ENCODE results near the gene PI16. TPM values are rescaled to one million over a fixed set of nuclear protein-coding genes. Genes with fewer than 3 reads are reported as not detected.
"Not testable (repeated sequence)": the region's sequence is repeated elsewhere in the genome, so short reads cannot be mapped to it uniquely, and the experiment has no call there.

PI16 gene
- total and polyA plus RNA-seq, 5 donors from 2014 or later: 31.9 to 113 (median 62.3) TPM

DNA sequence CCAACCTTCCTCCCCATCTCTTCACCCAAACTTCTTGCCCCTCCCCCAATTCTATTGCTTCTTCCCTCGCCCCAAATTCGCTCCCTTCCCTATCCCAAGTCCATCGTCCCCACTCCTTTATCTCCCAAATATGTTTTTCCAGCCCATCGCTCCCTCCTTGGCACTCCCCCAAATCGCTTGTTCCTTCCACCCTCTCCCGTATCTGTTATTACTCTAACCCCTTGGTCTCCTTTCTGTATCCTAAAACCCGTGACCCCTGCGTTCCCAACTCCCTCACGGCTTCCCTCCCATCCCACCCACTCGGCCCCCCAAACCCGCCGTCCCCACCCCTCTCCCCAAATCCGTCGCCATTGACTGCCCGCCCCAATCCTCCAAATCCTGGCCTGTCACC lies 30.9 kb downstream of the PI16 start:
- Histone ChIP-seq H3K27me3 (ENCODE audit: control insufficient read depth, insufficient read depth, low read length) (no peaks in the 10 kb centered on the region), H3K4me3 (ENCODE audit: low read depth, low read length) (peak overlapping the region; percentile 90), H3K9me3 (ENCODE audit: control insufficient read depth in 2 of 2, low read length in 2 of 2) (no peaks in the 10 kb centered on the region), H3K4me1 (ENCODE audit: control insufficient read depth, insufficient read depth, low read length, poor library complexity, severe bottlenecking) (peaks cover 50% of the 10 kb centered on the region), H3K36me3 (ENCODE audit: control insufficient read depth, insufficient read depth, low read length) (peaks cover 15% of the 10 kb centered on the region), H3K27ac (ENCODE audit: insufficient read depth, low read length, poor library complexity, severe bottlenecking) (peak overlapping the region; percentile 79)
- H3K27ac Mint-ChIP-seq: no peak overlapping the region
- ATAC-seq (ENCODE audit: low read depth in 2 of 2) (no peak), DNase-seq (peak in 1 of 3 donors; percentile 11)
- H3K4me1 Mint-ChIP-seq: peaks cover 4 to 32% (median 24%) of the 10 kb centered on the region in 4 donors
- peaks cover 0 to 1% (median 0%) of the 10 kb centered on the region in 7 donors for H3K9me3 Mint-ChIP-seq
- peaks cover 13% of the 10 kb centered on the region for H3K36me3 Mint-ChIP-seq
- no peak overlapping the region for H3K4me3 Mint-ChIP-seq
- peaks cover 16% of the 10 kb centered on the region for H3K27me3 Mint-ChIP-seq

DNA sequence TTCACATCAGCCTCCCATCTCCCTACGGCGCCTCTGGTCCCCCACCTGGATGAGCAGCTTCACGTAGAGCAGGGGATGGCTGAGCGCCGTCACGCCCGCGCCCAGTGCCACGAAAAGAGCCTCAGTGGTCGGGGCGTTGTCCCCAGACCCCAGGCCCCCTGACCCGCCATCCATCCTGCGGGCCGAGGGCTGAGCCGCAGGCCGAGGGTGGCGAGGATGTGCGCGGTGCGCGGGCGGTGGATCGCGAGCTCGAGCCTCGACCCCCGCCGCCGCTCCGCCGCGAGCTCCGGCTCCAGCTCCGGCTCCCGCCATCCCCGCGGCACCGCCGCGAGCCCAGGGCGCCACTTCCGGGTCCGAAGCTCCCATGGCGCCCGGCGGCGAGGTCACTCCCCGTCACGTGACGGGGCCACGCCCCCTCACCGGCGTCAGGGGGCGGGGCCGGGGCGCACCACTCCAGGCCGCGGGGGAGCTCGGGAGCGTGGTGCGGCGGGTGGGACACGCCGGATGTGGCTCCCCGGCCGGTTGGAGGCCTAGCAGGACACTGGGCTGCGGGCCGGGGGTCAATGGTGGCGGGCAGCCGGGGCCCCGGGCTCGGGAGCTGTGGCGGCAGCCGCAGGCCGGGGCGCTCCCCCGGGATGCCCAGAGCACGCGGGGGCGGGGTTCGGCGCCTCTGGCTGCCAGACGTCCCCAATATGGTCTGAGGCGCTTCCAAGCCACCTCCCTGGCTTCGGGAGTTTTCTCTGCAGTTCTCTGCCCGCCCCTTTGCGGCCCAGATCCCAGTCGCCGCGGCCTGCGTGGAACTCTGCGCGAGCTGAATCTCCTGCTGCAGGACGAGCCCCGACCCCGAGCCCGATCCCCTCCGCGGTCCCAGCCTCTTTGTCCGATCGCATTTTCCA lies 31.5 kb downstream of the PI16 start, which contains the start of gene MTCH1:
TSS of gene MTCH1 (minus strand) at position 389 of the 896 bp plus-strand sequence. CDS start at position 366, 23 bp downstream.
- Mint-ChIP-seq H3K27ac (peak within 1 kb of the TSS; percentile 67 to 96 (median 91)), H3K4me1 (peaks cover 4 to 27% (median 20%) of the 10 kb centered on the region in 4 donors), H3K4me3 (peak within 1 kb of the TSS; percentile 96 to 100 (median 98)), H3K27me3 (peaks cover 23% of the 10 kb centered on the region), H3K9me3 (peaks cover 0 to 1% (median 0%) of the 10 kb centered on the region in 7 donors), H3K36me3 (peaks cover 9% of the 10 kb centered on the region)
- no peaks in the 10 kb centered on the region for H3K9me3 ChIP-seq (ENCODE audit: control insufficient read depth in 2 of 2, low read length in 2 of 2)
- H3K36me3 ChIP-seq (ENCODE audit: control insufficient read depth, insufficient read depth, low read length): peaks cover 15% of the 10 kb centered on the region
- peaks cover 44% of the 10 kb centered on the region for H3K4me1 ChIP-seq (ENCODE audit: control insufficient read depth, insufficient read depth, low read length, poor library complexity, severe bottlenecking)
- peak; percentile 84 to 91 (median 90) for DNase-seq
- no peaks in the 10 kb centered on the region for H3K27me3 ChIP-seq (ENCODE audit: control insufficient read depth, insufficient read depth, low read length)
- peak within 1 kb of the TSS; percentile 79 for H3K27ac ChIP-seq (ENCODE audit: insufficient read depth, low read length, poor library complexity, severe bottlenecking)
- peak; percentile 85 for ATAC-seq (ENCODE audit: low read depth in 2 of 2)
- peak within 1 kb of the TSS; percentile 90 for H3K4me3 ChIP-seq (ENCODE audit: low read depth, low read length)

- no peaks in the 10 kb centered on the region for H3K9me3 ChIP-seq (ENCODE audit: control insufficient read depth in 2 of 2, low read length in 2 of 2)
- peaks cover 5% of the 10 kb centered on the region for H3K36me3 Mint-ChIP-seq
- H3K27me3 ChIP-seq (ENCODE audit: control insufficient read depth, insufficient read depth, low read length): no peaks in the 10 kb centered on the region
- H3K4me1 ChIP-seq (ENCODE audit: control insufficient read depth, insufficient read depth, low read length, poor library complexity, severe bottlenecking): peaks cover 38% of the 10 kb centered on the region
- DNase-seq (peak in 1 of 3 donors; percentile 49), ATAC-seq (ENCODE audit: low read depth in 2 of 2) (no peak)
- peak overlapping the region; percentile 96 to 100 (median 98) for H3K4me3 Mint-ChIP-seq
- peaks cover 23% of the 10 kb centered on the region for H3K27me3 Mint-ChIP-seq
- H3K4me1 Mint-ChIP-seq: peaks cover 4 to 21% (median 17%) of the 10 kb centered on the region in 4 donors
- H3K9me3 Mint-ChIP-seq: peaks cover 0 to 1% (median 0%) of the 10 kb centered on the region in 7 donors
- H3K4me3 ChIP-seq (ENCODE audit: low read depth, low read length): peak overlapping the region; percentile 89
- H3K36me3 ChIP-seq (ENCODE audit: control insufficient read depth, insufficient read depth, low read length): peaks cover 9% of the 10 kb centered on the region
- H3K27ac Mint-ChIP-seq: peak overlapping the region; percentile 67 to 96 (median 91)
- H3K27ac ChIP-seq (ENCODE audit: insufficient read depth, low read length, poor library complexity, severe bottlenecking): peak overlapping the region; percentile 79
Measured at GRCh38 chr6:36986704-36987047, 32.1 kb downstream of the PI16 start.

- no peaks in the 10 kb centered on the region for H3K27me3 ChIP-seq (ENCODE audit: control insufficient read depth, insufficient read depth, low read length)
- no peak overlapping the region for H3K27ac ChIP-seq (ENCODE audit: insufficient read depth, low read length, poor library complexity, severe bottlenecking)
- Mint-ChIP-seq H3K9me3 (peaks cover 0 to 1% (median 0%) of the 10 kb centered on the region in 7 donors), H3K36me3 (no peaks in the 10 kb centered on the region), H3K27ac (no peak overlapping the region), H3K4me3 (peak overlapping the region in 1 of 4 donors; percentile 96), H3K27me3 (peaks cover 26% of the 10 kb centered on the region), H3K4me1 (peaks cover 4 to 11% (median 9%) of the 10 kb centered on the region in 4 donors)
- no peaks in the 10 kb centered on the region for H3K9me3 ChIP-seq (ENCODE audit: control insufficient read depth in 2 of 2, low read length in 2 of 2)
- DNase-seq (no peak), ATAC-seq (ENCODE audit: low read depth in 2 of 2) (no peak)
- H3K4me1 ChIP-seq (ENCODE audit: control insufficient read depth, insufficient read depth, low read length, poor library complexity, severe bottlenecking): peaks cover 19% of the 10 kb centered on the region
- H3K4me3 ChIP-seq (ENCODE audit: low read depth, low read length): no peak overlapping the region
- no peaks in the 10 kb centered on the region for H3K36me3 ChIP-seq (ENCODE audit: control insufficient read depth, insufficient read depth, low read length)
Measured at GRCh38 chr6:36989264-36989663, 34.7 kb downstream of the PI16 start.

DNA sequence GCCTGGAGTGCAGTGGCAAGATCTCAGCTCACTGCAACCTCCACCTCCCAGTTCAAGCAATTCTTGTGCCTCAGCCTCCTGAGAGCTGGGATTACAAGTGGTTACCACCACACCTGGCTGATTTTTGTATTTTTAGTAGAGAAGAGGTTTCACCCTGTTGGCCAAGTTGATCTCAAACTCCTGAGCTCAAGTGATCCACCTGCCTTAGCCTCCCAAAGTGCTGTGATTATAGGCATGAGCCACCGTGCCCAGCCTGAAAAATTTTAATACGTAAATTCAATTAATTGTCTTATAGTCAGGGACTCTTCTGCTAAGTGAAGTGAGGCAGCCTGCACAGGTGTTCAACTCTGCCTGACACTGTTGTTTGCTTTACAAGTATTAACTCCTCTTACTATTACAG lies 35.9 kb downstream of the PI16 start:
- ATAC-seq (ENCODE audit: low read depth in 2 of 2); H3K36me3 Mint-ChIP-seq; H3K4me3 ChIP-seq (ENCODE audit: low read depth, low read length); H3K36me3 ChIP-seq (ENCODE audit: control insufficient read depth, insufficient read depth, low read length); H3K27ac Mint-ChIP-seq; H3K9me3 ChIP-seq (ENCODE audit: control insufficient read depth in 2 of 2, low read length in 2 of 2); DNase-seq; H3K27me3 ChIP-seq (ENCODE audit: control insufficient read depth, insufficient read depth, low read length); H3K27ac ChIP-seq (ENCODE audit: insufficient read depth, low read length, poor library complexity, severe bottlenecking); H3K9me3 Mint-ChIP-seq; H3K4me1 ChIP-seq (ENCODE audit: control insufficient read depth, insufficient read depth, low read length, poor library complexity, severe bottlenecking): not testable (repeated sequence)
- peaks cover 26% of the 10 kb centered on the region for H3K27me3 Mint-ChIP-seq
- H3K4me3 Mint-ChIP-seq: peak overlapping the region in 2 of 4 donors; percentile 24 to 40
- H3K4me1 Mint-ChIP-seq: peaks cover 4 to 11% (median 9%) of the 10 kb centered on the region in 4 donors

DNA sequence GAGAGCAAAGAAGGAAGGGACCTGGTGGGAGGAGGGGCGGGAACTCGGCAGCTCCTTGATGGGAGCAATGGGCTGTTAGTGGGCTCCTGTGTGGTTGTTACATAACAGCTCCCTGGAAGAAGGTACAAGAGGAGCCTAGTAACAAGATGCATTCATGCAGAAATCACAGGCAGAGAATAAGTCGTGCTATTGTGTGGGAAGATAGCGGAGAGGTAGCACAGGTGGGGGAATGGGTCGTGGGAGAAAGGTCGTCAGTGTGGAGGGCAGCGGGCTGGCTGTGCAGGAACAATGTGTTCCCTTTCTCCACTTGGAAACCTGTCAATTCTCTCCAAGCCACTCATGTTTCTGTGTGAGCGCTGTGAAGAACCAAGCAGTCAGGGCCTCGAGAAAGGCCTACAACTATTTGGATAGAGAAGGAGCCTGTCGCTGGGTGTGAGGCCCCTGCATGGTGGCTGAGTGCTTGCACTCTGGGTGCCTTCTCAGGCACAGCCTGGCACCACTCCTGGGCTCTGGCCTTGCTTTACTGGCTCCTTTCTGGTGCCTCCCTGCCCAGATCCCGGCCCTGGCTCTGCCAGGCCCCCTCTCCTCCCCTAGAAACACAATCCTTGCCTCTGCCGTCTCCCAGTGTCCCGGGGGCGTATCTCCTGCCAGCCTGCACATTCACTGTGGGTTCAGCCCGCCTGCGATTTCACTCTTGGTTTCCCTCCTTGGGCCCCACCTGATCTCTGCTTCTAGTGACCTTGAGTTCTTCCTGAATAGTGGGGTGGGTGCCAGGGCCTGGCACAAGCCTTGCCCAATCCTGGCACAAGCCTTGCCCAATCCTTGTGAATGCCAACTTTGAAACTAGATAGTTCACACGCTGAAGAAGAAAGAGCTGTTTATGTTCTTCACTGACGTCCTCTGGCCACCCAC lies 43.5 kb downstream of the PI16 start:
- H3K36me3 ChIP-seq (ENCODE audit: control insufficient read depth, insufficient read depth, low read length): no peaks in the 10 kb centered on the region
- ATAC-seq (ENCODE audit: low read depth in 2 of 2) (no peak), DNase-seq (no peak)
- Mint-ChIP-seq H3K36me3 (no peaks in the 10 kb centered on the region), H3K4me3 (no peak overlapping the region), H3K9me3 (no peaks in the 10 kb centered on the region), H3K4me1 (no peaks in the 10 kb centered on the region), H3K27me3 (peaks cover 9% of the 10 kb centered on the region), H3K27ac (no peak overlapping the region)
- no peak overlapping the region for H3K4me3 ChIP-seq (ENCODE audit: low read depth, low read length)
- no peaks in the 10 kb centered on the region for H3K27me3 ChIP-seq (ENCODE audit: control insufficient read depth, insufficient read depth, low read length)
- no peaks in the 10 kb centered on the region for H3K4me1 ChIP-seq (ENCODE audit: control insufficient read depth, insufficient read depth, low read length, poor library complexity, severe bottlenecking)
- no peaks in the 10 kb centered on the region for H3K9me3 ChIP-seq (ENCODE audit: control insufficient read depth in 2 of 2, low read length in 2 of 2)
- H3K27ac ChIP-seq (ENCODE audit: insufficient read depth, low read length, poor library complexity, severe bottlenecking): no peak overlapping the region

GRCh38 chr6:36998723-36999038 lies 44.1 kb downstream of the PI16 start:
- ATAC-seq (ENCODE audit: low read depth in 2 of 2) (no peak), DNase-seq (no peak)
- no peaks in the 10 kb centered on the region for H3K36me3 Mint-ChIP-seq
- H3K27ac Mint-ChIP-seq: no peak overlapping the region
- Histone ChIP-seq H3K4me3 (ENCODE audit: low read depth, low read length) (no peak overlapping the region), H3K27me3 (ENCODE audit: control insufficient read depth, insufficient read depth, low read length) (no peaks in the 10 kb centered on the region), H3K9me3 (ENCODE audit: control insufficient read depth in 2 of 2, low read length in 2 of 2) (no peaks in the 10 kb centered on the region), H3K27ac (ENCODE audit: insufficient read depth, low read length, poor library complexity, severe bottlenecking) (no peak overlapping the region), H3K36me3 (ENCODE audit: control insufficient read depth, insufficient read depth, low read length) (no peaks in the 10 kb centered on the region), H3K4me1 (ENCODE audit: control insufficient read depth, insufficient read depth, low read length, poor library complexity, severe bottlenecking) (no peaks in the 10 kb centered on the region)
- no peak overlapping the region for H3K4me3 Mint-ChIP-seq
- H3K9me3 Mint-ChIP-seq: no peaks in the 10 kb centered on the region
- H3K27me3 Mint-ChIP-seq: peaks cover 9% of the 10 kb centered on the region
- no peaks in the 10 kb centered on the region for H3K4me1 Mint-ChIP-seq

All from CD4-positive, CD25-positive, alpha-beta regulatory T cell (primary cell).